Measurements from ENCODE around the gene SUFU. TPM values are rescaled to one million over a fixed set of nuclear protein-coding genes. Genes with fewer than 3 reads are reported as not detected.

Gene SUFU
- total and polyA plus RNA-seq, 2 of the 4 experiments (the other 2 are of a cell fraction): 2.2 to 11.0 TPM

DNA sequence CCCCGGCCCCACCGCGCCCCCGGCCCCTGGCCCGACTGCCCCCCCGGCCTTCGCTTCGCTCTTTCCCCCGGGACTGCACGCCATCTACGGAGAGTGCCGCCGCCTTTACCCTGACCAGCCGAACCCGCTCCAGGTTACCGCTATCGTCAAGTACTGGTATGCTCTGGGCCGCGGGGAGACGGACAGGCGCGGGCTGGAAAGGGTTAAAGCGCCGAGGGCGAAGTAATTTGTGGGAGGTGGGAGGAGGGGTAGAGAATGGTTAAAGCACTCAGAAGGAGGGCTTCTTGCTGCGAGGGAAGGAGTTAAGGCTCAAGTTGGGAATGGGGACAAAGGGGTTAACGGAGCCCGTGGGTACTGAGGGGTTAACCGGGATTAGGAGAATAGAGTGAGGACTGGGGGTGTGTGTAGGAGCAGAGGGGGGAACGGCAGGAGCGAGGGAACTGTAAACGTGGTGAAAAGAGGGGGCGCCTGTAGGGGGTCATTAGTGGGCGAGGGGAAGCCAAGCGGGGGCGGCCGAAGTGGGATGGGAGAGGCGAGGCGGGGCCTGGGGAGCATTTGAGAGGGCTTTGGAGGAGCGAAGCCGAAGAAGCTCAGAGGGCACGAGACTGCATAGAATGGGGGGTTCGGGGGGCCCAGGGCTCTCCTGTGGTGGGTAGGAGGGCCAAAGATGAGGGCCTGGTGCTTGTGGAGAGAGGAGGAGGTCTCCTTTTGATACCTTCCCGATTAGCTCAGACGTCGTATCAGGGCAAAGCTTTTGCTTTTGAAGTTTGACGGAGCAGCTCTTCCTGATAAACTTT, 605 bp downstream of the SUFU start:
- intact Hi-C loops (cut with micrococcal nuclease): loop anchor here (5.0 kb wide), 1 partner anchor 208 kb away; the partner anchor contains the start of genes ARL3 and SFXN2
- Histone ChIP-seq H3K9me3 (ENCODE audit: control insufficient read depth, insufficient read depth, low read length) (no peaks in the 10 kb centered on the region), H2AFZ (replicated peaks; ENCODE audit: low read length, poor library complexity) (peak overlapping the region; percentile 94), H2BK5ac (ENCODE audit: low read depth, low read length, poor library complexity, severe bottlenecking) (peak overlapping the region; percentile 76), H2AK5ac (ENCODE audit: low read depth, low read length) (peak overlapping the region; percentile 90), H3K9me1 (ENCODE audit: insufficient read depth, low read length) (peaks cover 14% of the 10 kb centered on the region), H3K4ac (ENCODE audit: low read depth, low read length) (peak overlapping the region; percentile 63; the same call in 1 of the 2 replicates), H3K4me3 (ENCODE audit: insufficient read depth, low read depth, low read length) (peak overlapping the region; percentile 96), H3K9ac (ENCODE audit: low read depth, low read length) (peak overlapping the region; percentile 83), H4K91ac (ENCODE audit: insufficient read depth, low read depth, low read length) (peak overlapping the region; percentile 82), H3K79me1 (ENCODE audit: low read depth in 1 of 2, low read length in 2 of 2) (peaks cover 15 to 62% of the 10 kb centered on the region in 2 experiments), H3K4me2 (ENCODE audit: low read depth, low read length) (peak overlapping the region; percentile 95), H3K23ac (ENCODE audit: low read depth, low read length) (peak overlapping the region; percentile 91), H2BK20ac (ENCODE audit: low read depth, low read length) (no peak overlapping the region), H3K14ac (replicated peaks; ENCODE audit: low read depth, low read length) (peak overlapping the region; percentile 85), H3K27ac (ENCODE audit: insufficient read depth, low read length) (peak overlapping the region; percentile 83), H3K4me1 (ENCODE audit: control insufficient read depth, insufficient read depth, low read length) (peaks cover 7% of the 10 kb centered on the region), H3K27me3 (ENCODE audit: control insufficient read depth, insufficient read depth, low read length) (no peaks in the 10 kb centered on the region), H2AK9ac (replicated peaks; ENCODE audit: low read depth, low read length, poor library complexity) (peak overlapping the region; percentile 96), H3K18ac (ENCODE audit: low read depth, low read length) (peak overlapping the region; percentile 16), H4K8ac (ENCODE audit: low read depth in 2 of 2, low read length in 2 of 2) (peak overlapping the region; percentile 18 to 73; a peak in 1 of 4 replicates), H3K36me3 (ENCODE audit: control insufficient read depth, insufficient read depth, low read length) (peaks cover 5% of the 10 kb centered on the region), H2BK15ac (ENCODE audit: low read depth, low read length) (no peak overlapping the region), H4K20me1 (ENCODE audit: insufficient read depth, low read length) (peaks cover 48% of the 10 kb centered on the region), H3K56ac (ENCODE audit: extremely low read depth, insufficient read depth, low read length) (peak overlapping the region; percentile 49; the same call in 1 of the 2 replicates), H2BK120ac (ENCODE audit: low read depth, low read length) (peak overlapping the region; percentile 3; the same call in 1 of the 2 replicates), H4K5ac (ENCODE audit: low read depth, low read length) (peak overlapping the region; percentile 3; the same call in 1 of the 2 replicates)
- POLR2A ChIA-PET (ENCODE audit: unreplicated experiment): no interaction called here
- DNase-seq (peak; percentile 45), ATAC-seq (ENCODE audit: low read depth) (no peak)
- no TSS peak for BruUV-seq (replicated peaks)
- in situ Hi-C loops (cut with MboI; ENCODE audit: low sequenced_read_pairs): no loop called here
- CTCF ChIA-PET: interaction anchor here (0.8 to 2.4 kb wide), 7 partner anchors 12 to 123 kb away, joined by 3 to 16 read pairs (median 5); no protein-coding TSS in a partner anchor
- TF ChIP-seq, protein P1, sequence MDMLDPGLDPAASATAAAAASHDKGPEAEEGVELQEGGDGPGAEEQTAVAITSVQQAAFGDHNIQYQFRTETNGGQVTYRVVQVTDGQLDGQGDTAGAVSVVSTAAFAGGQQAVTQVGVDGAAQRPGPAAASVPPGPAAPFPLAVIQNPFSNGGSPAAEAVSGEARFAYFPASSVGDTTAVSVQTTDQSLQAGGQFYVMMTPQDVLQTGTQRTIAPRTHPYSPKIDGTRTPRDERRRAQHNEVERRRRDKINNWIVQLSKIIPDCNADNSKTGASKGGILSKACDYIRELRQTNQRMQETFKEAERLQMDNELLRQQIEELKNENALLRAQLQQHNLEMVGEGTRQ (IDR thresholded peaks at IDR 0.05; ENCODE audit: low read depth, low read length): no peak
- peak; percentile 20; the same call in 1 of the 2 replicates for TF ChIP-seq MAZ (IDR thresholded peaks at IDR 0.05; ENCODE audit: borderline replicate concordance, low read depth, low read length)
- TF ChIP-seq MAFK (IDR thresholded peaks at IDR 0.05; ENCODE audit: low read depth, low read length): peak; percentile 87; the same call in 1 of the 2 replicates
- dilution Hi-C loops (cut with HindIII; ENCODE audit: low sequenced_read_pairs, unreplicated experiment): loop anchor here (10.0 kb wide), 1 partner anchor 70 kb away; no protein-coding TSS in a partner anchor
- 0% methylated on average over 15 of the region's 47 CpGs; no CpG with 5 or more reads in 1 of the 2 experiments for WGBS, 2 experiments (ENCODE audit: extremely low coverage in 2 of 2, insufficient read length in 1 of 2)

Data from IMR-90 (cell line).